H1 (cell line): Measurements from ENCODE around the gene GNG10. TPM values are rescaled to one million over a fixed set of nuclear protein-coding genes. Genes with fewer than 3 reads are reported as not detected.

Source experiments
- CTCF ChIA-PET: fragments of 300-600 bp; sonication (Branson Sonifier 250); formaldehyde crosslinking; loops from one replicate; lab custom pipeline; 2021; ENCODE audit not compliant: partially characterized antibody; lab: Charles Lee
- POLR2A ChIA-PET: fragments of 300-600 bp; sonication (Branson Sonifier 250); formaldehyde crosslinking; loops from one replicate; lab custom pipeline; 2021; ENCODE audit warnings: inconsistent platforms; ENCODE audit not compliant: partially characterized antibody; lab: Charles Lee
- DNase-seq, 2 experiments: peaks; one replicate each; pipeline versions ENCODE4 v3.0.0 to v3.0.0-alpha.2; 2010 to 2022; ENCODE audit warnings: low spot score in 2 of 2, low read depth in 1 of 2, mixed read lengths in 1 of 2
- FAIRE-seq: peaks from 2 replicates; lab custom pipeline; 2011; peaks lifted over from hg19 to GRCh38; lab: Jason Lieb, UNC
- H2AFZ ChIP-seq: 2 replicates; pipeline ENCODE4 v1.8.1; 2012; ENCODE audit warnings: low read length, inconsistent platforms
- H2AK5ac ChIP-seq: 2 replicates; pipeline ENCODE4 v1.6.1; 2013; ENCODE audit warnings: low read depth, low read length
- H2BK120ac ChIP-seq: replicated peaks from 2 replicates; pipeline ENCODE3; 2013; ENCODE audit warnings: low read depth, low read length, inconsistent platforms
- H2BK12ac ChIP-seq: 2 replicates; pipeline ENCODE4 v1.6.1; 2013; ENCODE audit warnings: low read depth, low read length
- H2BK15ac ChIP-seq: 2 replicates; pipeline ENCODE4 v1.6.1; 2013; ENCODE audit warnings: low read length
- H2BK20ac ChIP-seq: 2 replicates; pipeline ENCODE4 v1.6.1; 2013; ENCODE audit warnings: low read length
- H2BK5ac ChIP-seq: 2 replicates; pipeline ENCODE4 v1.6.1; 2013; ENCODE audit warnings: low read depth, low read length
- H3K14ac ChIP-seq: 2 replicates; pipeline ENCODE4 v1.6.1; 2013; ENCODE audit warnings: inconsistent platforms; ENCODE audit not compliant: insufficient read length
- H3K18ac ChIP-seq: 2 replicates; pipeline ENCODE4 v1.6.1; 2013; ENCODE audit warnings: low read length; ENCODE audit errors: extremely low read depth
- H3K23ac ChIP-seq: 2 replicates; pipeline ENCODE4 v1.6.1; 2013; ENCODE audit warnings: inconsistent platforms; ENCODE audit not compliant: insufficient read length
- H3K23me2 ChIP-seq: 2 replicates; pipeline ENCODE4 v1.6.1; 2013; ENCODE audit warnings: low read depth, low read length
- H3K27ac ChIP-seq: 2 replicates; pipeline ENCODE4 v1.6.1; 2011; ENCODE audit warnings: low read depth, low read length, inconsistent platforms
- H3K27me3 ChIP-seq, 4 experiments: replicated peaks in 1 of 4; 1 replicate in 1 of 4; 2 replicates in 3 of 4; pipeline versions ENCODE4 v1.6.1 to v1.8.1; 2011 to 2013; ENCODE audit warnings: low read length in 3 of 4, mild to moderate bottlenecking in 3 of 4, inconsistent platforms in 2 of 4, mixed read lengths in 2 of 4, moderate library complexity in 1 of 4; ENCODE audit not compliant: control insufficient read depth in 3 of 4, insufficient read depth in 3 of 4; ENCODE audit errors: extremely low read depth in 1 of 4
- H3K36me3 ChIP-seq, 4 experiments: 2 replicates each; pipeline versions ENCODE4 v1.6.1 to v1.8.1; 2011 to 2013; ENCODE audit warnings: mild to moderate bottlenecking in 4 of 4, low read length in 3 of 4, moderate library complexity in 2 of 4, control low read depth in 1 of 4, inconsistent platforms in 1 of 4; ENCODE audit not compliant: insufficient read depth in 4 of 4, control insufficient read depth in 2 of 4
- H3K4ac ChIP-seq: replicated peaks from 2 replicates; pipeline ENCODE3; 2013; ENCODE audit warnings: low read length, low read depth, mixed read lengths, inconsistent platforms; ENCODE audit not compliant: insufficient read length
- H3K4me1 ChIP-seq, 4 experiments: replicated peaks in 1 of 4; 1 replicate in 1 of 4; 2 replicates in 3 of 4; pipeline versions ENCODE4 v1.6.1 to v1.8.1; 2011 to 2013; ENCODE audit warnings: low read length in 3 of 4, inconsistent platforms in 2 of 4, mixed read lengths in 1 of 4; ENCODE audit not compliant: insufficient read depth in 4 of 4, control insufficient read depth in 3 of 4
- H3K4me2 ChIP-seq, 2 experiments: 2 replicates each; pipeline versions ENCODE4 v1.6.1 to v1.8.1; 2011 to 2013; ENCODE audit warnings: low read depth in 2 of 2, low read length in 2 of 2, control low read depth in 1 of 2, inconsistent platforms in 1 of 2, mild to moderate bottlenecking in 1 of 2; ENCODE audit not compliant: insufficient read depth in 1 of 2
- H3K4me3 ChIP-seq, 4 experiments: fragments of 200-600, 300-600 bp in 1 of 4; sonication (generic), shearing (Covaris generic), sonication (Bioruptor Twin) in 1 of 4; 2 replicates each; pipeline versions ENCODE4 v1.5.1 to v1.8.1; 2011 to 2016; ENCODE audit warnings: low read length in 4 of 4, low read depth in 3 of 4, control low read depth in 2 of 4, inconsistent platforms in 2 of 4, mild to moderate bottlenecking in 2 of 4, mixed read lengths in 1 of 4, moderate library complexity in 1 of 4; ENCODE audit not compliant: insufficient read depth in 2 of 4; ENCODE audit errors: extremely low read depth in 1 of 4
- H3K56ac ChIP-seq: replicated peaks from 2 replicates; pipeline ENCODE3; 2013; ENCODE audit warnings: low read depth, mild to moderate bottlenecking, mixed read lengths, low read length, inconsistent platforms; ENCODE audit not compliant: insufficient read length
- H3K79me1 ChIP-seq: 2 replicates; pipeline ENCODE4 v1.6.1; 2013; ENCODE audit warnings: low read depth, low read length, control low read depth
- H3K79me2 ChIP-seq, 2 experiments: 2 replicates each; pipeline versions ENCODE4 v1.6.1 to v1.8.1; 2012 to 2013; ENCODE audit warnings: low read length in 2 of 2, mild to moderate bottlenecking in 2 of 2, inconsistent platforms in 1 of 2; ENCODE audit not compliant: insufficient read depth in 2 of 2, control insufficient read depth in 1 of 2
- H3K9ac ChIP-seq, 4 experiments: replicated peaks in 1 of 4; 1 replicate in 1 of 4; 2 replicates in 3 of 4; pipeline versions ENCODE4 v1.6.1 to v1.8.1; 2011 to 2013; ENCODE audit warnings: low read depth in 3 of 4, low read length in 3 of 4, control low read depth in 2 of 4, mild to moderate bottlenecking in 2 of 4, moderate library complexity in 2 of 4, inconsistent platforms in 1 of 4; ENCODE audit errors: extremely low read depth in 1 of 4
- H3K9me3 ChIP-seq, 2 experiments: 2 replicates each; pipeline versions ENCODE4 v1.6.1 to v1.8.1; 2012 to 2013; ENCODE audit warnings: mild to moderate bottlenecking in 2 of 2, moderate library complexity in 2 of 2, control low read depth in 1 of 2, inconsistent platforms in 1 of 2, low read depth in 1 of 2, low read length in 1 of 2, mixed read lengths in 1 of 2; ENCODE audit not compliant: insufficient read depth in 2 of 2
- H4K20me1 ChIP-seq, 2 experiments: replicated peaks in 1 of 2; 2 replicates each; pipeline versions ENCODE3 to v1.8.1; 2011 to 2013; ENCODE audit warnings: inconsistent platforms in 2 of 2, low read length in 2 of 2, mild to moderate bottlenecking in 1 of 2; ENCODE audit not compliant: insufficient read depth in 2 of 2, control insufficient read depth in 1 of 2
- H4K5ac ChIP-seq: 2 replicates; pipeline ENCODE4 v1.6.1; 2013; ENCODE audit warnings: low read length, low read depth, mixed read lengths, inconsistent platforms; ENCODE audit not compliant: insufficient read length
- H4K8ac ChIP-seq: 2 replicates; pipeline ENCODE4 v1.8.0; 2013; ENCODE audit warnings: mild to moderate bottlenecking, moderate library complexity, low read length, inconsistent platforms; ENCODE audit not compliant: insufficient read depth; ENCODE audit errors: extremely low read depth
- H4K91ac ChIP-seq: replicated peaks from 2 replicates; pipeline ENCODE3; 2013; ENCODE audit warnings: low read length, mixed read lengths, inconsistent platforms; ENCODE audit not compliant: insufficient read length
- CREB1 ChIP-seq: IDR thresholded peaks from 2 replicates; pipeline ENCODE4 v1.6.1; 2012; ENCODE audit warnings: inconsistent platforms
- CTBP2 ChIP-seq: IDR thresholded peaks from 2 replicates; pipeline ENCODE4 v1.7.0; 2011; ENCODE audit warnings: borderline replicate concordance, mild to moderate bottlenecking, moderate library complexity, mixed read lengths, low read length; ENCODE audit not compliant: insufficient read depth, insufficient read length
- GABPA ChIP-seq: IDR thresholded peaks from 2 replicates; pipeline ENCODE4 v1.6.1; 2011; ENCODE audit warnings: mild to moderate bottlenecking, low read length, moderate library complexity, borderline replicate concordance; ENCODE audit not compliant: insufficient read depth
- JUN ChIP-seq: IDR thresholded peaks from 2 replicates; pipeline ENCODE4 v1.6.1; 2011; ENCODE audit warnings: low read depth, mild to moderate bottlenecking, improper control_type of control experiment, low read length
- TAF7 ChIP-seq: optimal IDR thresholded peaks from 2 replicates; pipeline ENCODE3; 2011; ENCODE audit warnings: low read depth, mild to moderate bottlenecking, inconsistent platforms, low read length, moderate library complexity, borderline replicate concordance
- WGBS, 2 experiments: shearing (Covaris generic) in 1 of 2; methylation state at CpG; one replicate each; pipeline versions ENCODE4 v1.1.6 to v1.1.7; 2013 to 2015; ENCODE audit warnings: low lambda C conversion rate in 2 of 2, mixed read lengths in 2 of 2, inconsistent platforms in 1 of 2, low coverage in 1 of 2, missing lambda C conversion rate in 1 of 2; ENCODE audit not compliant: insufficient replicate concordance in 2 of 2, insufficient coverage in 1 of 2, insufficient read length in 1 of 2; ENCODE audit errors: extremely low coverage in 1 of 2, missing lambda C conversion rate in 1 of 2; 5-methylcytosine and 5-hydroxymethylcytosine counted together
- polyA plus RNA-seq, 7 experiments: library from polyadenylated mRNA; depleted of rRNA in 3 of 7; stranded (reverse) in 5 of 7; unstranded in 2 of 7; fragments of >200 nt in 5 of 7; fragments of 200-250 nt in 2 of 7; gene quantifications; 1 replicate in 5 of 7; 2 replicates in 1 of 7; 4 replicates in 1 of 7; pipeline versions ENCODE4 v1.2.1 to v1.2.3, GENCODE V29; 2011 to 2013; ENCODE audit warnings: missing spikeins in 2 of 7, mixed read lengths in 2 of 7
- total RNA-seq: library from RNA; stranded (reverse); fragmentation: NEBNext Ultra II Directional; extraction: Animal tissue kit (Norgen Biotek cat#: 25700); gene quantifications from 2 replicates; pipeline ENCODE4 v1.2.1, GENCODE V29; 2021
- TF ChIP-seq, protein P1 (sequence below): IDR thresholded peaks from 2 replicates; pipeline ENCODE4 v1.6.1; 2012; ENCODE audit warnings: inconsistent platforms

The GNG10 gene
- total and polyA plus RNA-seq, 2 of the 8 experiments (the other 6 are each of a cell fraction or from before 2014, with no cell fraction given): 24.7 to 28.5 TPM

DNA sequence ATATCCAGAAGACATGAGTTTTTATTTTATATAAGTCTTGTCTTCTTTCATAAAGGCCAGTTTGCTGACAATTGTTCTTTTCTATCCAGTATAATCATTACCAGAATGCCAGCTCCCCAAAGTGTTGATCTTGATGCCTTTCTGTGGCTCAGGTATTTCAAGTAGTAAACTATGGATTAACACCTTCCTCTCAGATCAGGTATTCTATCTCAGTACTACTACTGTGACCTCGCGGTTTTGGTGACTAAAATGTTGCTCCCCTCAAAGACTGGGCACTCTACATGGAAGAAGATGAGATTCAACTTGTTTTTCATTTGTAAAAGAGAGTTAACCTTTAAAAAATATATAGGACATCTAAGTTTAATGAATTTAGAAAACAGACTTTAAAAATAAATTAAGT is 58.1 kb downstream of the GNG10 start:
- Histone ChIP-seq H3K27ac (no peak overlapping the region), H4K91ac (no peak overlapping the region), H2BK15ac (no peak overlapping the region), H3K23me2 (no peaks in the 10 kb centered on the region), H3K9me3 (no peaks in the 10 kb centered on the region), H3K9ac (no peak overlapping the region), H3K27me3 (no peaks in the 10 kb centered on the region), H3K56ac (no peak overlapping the region), H2BK20ac (no peak overlapping the region), H2BK5ac (no peak overlapping the region), H2BK12ac (no peak overlapping the region), H3K4me3 (no peak overlapping the region), H3K4me2 (no peak overlapping the region), H2AK5ac (no peak overlapping the region), H3K79me1 (no peaks in the 10 kb centered on the region), H3K4ac (no peak overlapping the region), H3K18ac (no peak overlapping the region), H3K23ac (no peak overlapping the region), H3K4me1 (no peaks in the 10 kb centered on the region), H3K36me3 (no peaks in the 10 kb centered on the region), H3K79me2 (no peaks in the 10 kb centered on the region), H4K8ac (no peak overlapping the region), H3K14ac (no peak overlapping the region), H2BK120ac (no peak overlapping the region), H4K5ac (no peak overlapping the region), H2AFZ (no peak overlapping the region), H4K20me1 (no peaks in the 10 kb centered on the region)
- ChIA-PET CTCF (interaction anchor here (1.7 kb wide), 1 partner anchor 40 kb away, joined by 5 read pairs; no protein-coding TSS in a partner anchor), POLR2A (interaction anchor here (1.2 kb wide), 1 partner anchor 88 kb away, joined by 3 read pairs; the partner anchor contains the start of gene DNAJC25)
- FAIRE-seq (no peak), DNase-seq (no peak)
- WGBS, 2 experiments: 100% methylated on average over 2 of the region's 2 CpGs; no CpG with 5 or more reads in 1 of the 2 experiments
- TF ChIP-seq, protein P1, sequence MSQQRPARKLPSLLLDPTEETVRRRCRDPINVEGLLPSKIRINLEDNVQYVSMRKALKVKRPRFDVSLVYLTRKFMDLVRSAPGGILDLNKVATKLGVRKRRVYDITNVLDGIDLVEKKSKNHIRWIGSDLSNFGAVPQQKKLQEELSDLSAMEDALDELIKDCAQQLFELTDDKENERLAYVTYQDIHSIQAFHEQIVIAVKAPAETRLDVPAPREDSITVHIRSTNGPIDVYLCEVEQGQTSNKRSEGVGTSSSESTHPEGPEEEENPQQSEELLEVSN: no peak
- no peak for TF ChIP-seq JUN
- no peak for TF ChIP-seq CREB1
- no peak for TF ChIP-seq CTBP2
- no peak for TF ChIP-seq GABPA
- no peak for TF ChIP-seq TAF7
